CD14-positive monocyte (primary cell): ENCODE results near the gene MT4. TPM values are rescaled to one million over a fixed set of nuclear protein-coding genes. Genes with fewer than 3 reads are reported as not detected.

ENCODE experiments used
- DNase-seq, 3 donors: peaks; one replicate each; pipeline ENCODE4 v3.0.0-alpha.2; 2011 to 2022
- H2AFZ ChIP-seq: 2 replicates; pipeline ENCODE4 v1.6.0; 2012; ENCODE audit warnings: mild to moderate bottlenecking, low read depth, low read length, inconsistent platforms; ENCODE audit not compliant: insufficient read depth, poor library complexity, severe bottlenecking
- H3K27ac ChIP-seq, 2 donors: 1 replicate in 1 of 2; 2 replicates in 1 of 2; pipeline ENCODE4 v1.5.1; 2012 to 2013; ENCODE audit warnings: low read length in 2 of 2, control low read depth in 1 of 2, inconsistent platforms in 1 of 2, low read depth in 1 of 2, mild to moderate bottlenecking in 1 of 2
- H3K27me3 ChIP-seq, 2 donors: one replicate each; pipeline versions ENCODE4 v1.6.0 to v1.6.1; 2011 to 2013; ENCODE audit warnings: low read length in 2 of 2; ENCODE audit not compliant: control insufficient read depth in 2 of 2, insufficient read depth in 2 of 2
- H3K36me3 ChIP-seq, 2 donors: replicated peaks in 1 of 2; 1 replicate in 1 of 2; 2 replicates in 1 of 2; pipeline versions ENCODE4 v1.5.1 to v1.6.1; 2012 to 2013; ENCODE audit warnings: low read length in 2 of 2, control low read depth in 1 of 2, inconsistent platforms in 1 of 2, mild to moderate bottlenecking in 1 of 2; ENCODE audit not compliant: insufficient read depth in 2 of 2, control insufficient read depth in 1 of 2
- H3K4me1 ChIP-seq, 2 donors: 1 replicate in 1 of 2; 2 replicates in 1 of 2; pipeline versions ENCODE4 v1.5.1 to v1.6.1; 2012 to 2013; ENCODE audit warnings: low read length in 2 of 2, control low read depth in 1 of 2, inconsistent platforms in 1 of 2, mild to moderate bottlenecking in 1 of 2, moderate library complexity in 1 of 2; ENCODE audit not compliant: insufficient read depth in 2 of 2, control insufficient read depth in 1 of 2
- H3K4me2 ChIP-seq: replicated peaks from 2 replicates; pipeline ENCODE3; 2012; ENCODE audit warnings: low read length, moderate library complexity, mild to moderate bottlenecking; ENCODE audit not compliant: poor library complexity, severe bottlenecking; ENCODE audit errors: extremely low read depth
- H3K4me3 ChIP-seq, 3 experiments: fragments of 200-600 bp in 1 of 3; sonication (generic) in 1 of 3; replicated peaks in 1 of 3; 1 replicate in 2 of 3; 2 replicates in 1 of 3; pipeline ENCODE4 v1.5.1; 2011 to 2013; ENCODE audit warnings: low read length in 3 of 3, mild to moderate bottlenecking in 3 of 3, control low read depth in 2 of 3, low read depth in 2 of 3, inconsistent platforms in 1 of 3, moderate library complexity in 1 of 3
- H3K79me2 ChIP-seq: 2 replicates; pipeline ENCODE4 v1.6.0; 2012; ENCODE audit warnings: mild to moderate bottlenecking, control low read depth, inconsistent platforms, low read length, moderate library complexity; ENCODE audit not compliant: insufficient read depth
- H3K9ac ChIP-seq: 2 replicates; pipeline ENCODE4 v1.6.0; 2017; ENCODE audit warnings: low read length, mild to moderate bottlenecking; ENCODE audit not compliant: insufficient read depth, poor library complexity, severe bottlenecking
- H3K9me3 ChIP-seq, 2 donors: replicated peaks in 1 of 2; 1 replicate in 1 of 2; 2 replicates in 1 of 2; pipeline versions ENCODE4 v1.5.1 to v1.6.1; 2012 to 2013; ENCODE audit warnings: low read length in 2 of 2, control low read depth in 1 of 2; ENCODE audit not compliant: control insufficient read depth in 1 of 2, insufficient read depth in 1 of 2
- H4K20me1 ChIP-seq: 2 replicates; pipeline ENCODE4 v1.6.0; 2012; ENCODE audit warnings: mild to moderate bottlenecking, low read length, control low read depth, moderate library complexity; ENCODE audit not compliant: insufficient read depth
- H3K27ac Mint-ChIP-seq, 7 donors: one replicate each; pipeline ENCODE4 v1.8.0; 2020; ENCODE audit warnings: mild to moderate bottlenecking in 7 of 7, mixed read lengths in 7 of 7, moderate library complexity in 6 of 7, inconsistent platforms in 2 of 7
- H3K27me3 Mint-ChIP-seq, 3 donors: one replicate each; pipeline ENCODE4 v1.8.0; 2021 to 2022; ENCODE audit warnings: low read depth in 3 of 3, mild to moderate bottlenecking in 3 of 3, mixed read lengths in 3 of 3, moderate library complexity in 3 of 3, inconsistent platforms in 1 of 3
- H3K36me3 Mint-ChIP-seq, 2 donors: one replicate each; pipeline ENCODE4 v1.8.0; 2020; ENCODE audit warnings: mixed read lengths in 2 of 2, inconsistent platforms in 1 of 2, mild to moderate bottlenecking in 1 of 2
- H3K4me1 Mint-ChIP-seq: one replicate; pipeline ENCODE4 v1.8.0; 2020; ENCODE audit warnings: mild to moderate bottlenecking, mixed read lengths
- H3K4me3 Mint-ChIP-seq, 2 donors: one replicate each; pipeline ENCODE4 v1.8.0; 2020; ENCODE audit warnings: mild to moderate bottlenecking in 2 of 2, mixed read lengths in 2 of 2, moderate library complexity in 1 of 2
- H3K9me3 Mint-ChIP-seq, 7 donors: one replicate each; pipeline ENCODE4 v1.8.0; 2020 to 2022; ENCODE audit warnings: mixed read lengths in 7 of 7, mild to moderate bottlenecking in 6 of 7, moderate library complexity in 6 of 7, inconsistent platforms in 2 of 7
- CTCF ChIP-seq: fragments of 200-600 bp; IDR thresholded peaks from one replicate; pipeline ENCODE4 v1.8.0; 2022; ENCODE audit warnings: antibody characterized with exemption, mild to moderate bottlenecking
- WGBS: methylation state at CpG from one replicate; pipeline ENCODE4 v1.1.5; 2013; ENCODE audit warnings: missing lambda C conversion rate; ENCODE audit not compliant: insufficient coverage; 5-methylcytosine and 5-hydroxymethylcytosine counted together
- intact Hi-C, 2 donors: fragments of 100-400 bp; cut with micrococcal nuclease; formaldehyde crosslinking; loops; one replicate each; pipeline versions ENCODE4 v1.15.0 to v1.15.1; 2023
- polyA plus RNA-seq, 3 donors: library from polyadenylated mRNA; depleted of rRNA in 1 of 3; unstranded in 2 of 3; stranded (reverse) in 1 of 3; fragments of 300-500 nt in 2 of 3; fragments of >200 nt in 1 of 3; fragmentation: Illumina TruSeq in 2 of 3; gene quantifications; 1 replicate in 2 of 3; 2 replicates in 1 of 3; pipeline ENCODE4 v1.2.3, GENCODE V29; 2012 to 2021

The MT4 gene
- polyA plus RNA-seq, 3 donors, result not detected

GRCh38 chr16:56538331-56538730, 26.5 kb upstream of the MT4 start:
- no peaks in the 10 kb centered on the region for H4K20me1 ChIP-seq
- Mint-ChIP-seq H3K4me1 (peaks cover 3% of the 10 kb centered on the region), H3K27ac (no peak overlapping the region), H3K27me3 (peaks cover 8 to 17% (median 10%) of the 10 kb centered on the region in 3 donors), H3K4me3 (no peak overlapping the region), H3K9me3 (peaks cover 0 to 9% (median 6%) of the 10 kb centered on the region in 7 donors), H3K36me3 (no peaks in the 10 kb centered on the region)
- no peak overlapping the region for H3K9ac ChIP-seq
- H3K36me3 ChIP-seq, result no peaks in the 10 kb centered on the region
- intact Hi-C loops, result no loop called here
- H3K9me3 ChIP-seq, result no peaks in the 10 kb centered on the region
- no peaks in the 10 kb centered on the region for H3K79me2 ChIP-seq
- H3K4me1 ChIP-seq, result no peaks in the 10 kb centered on the region
- no peak for TF ChIP-seq CTCF
- no peak overlapping the region for H2AFZ ChIP-seq
- H3K4me2 ChIP-seq, result no peak overlapping the region
- H3K4me3 ChIP-seq, result no peak overlapping the region
- WGBS, result no CpG with 5 or more reads among the region's 7 CpGs
- H3K27me3 ChIP-seq, result no peaks in the 10 kb centered on the region
- H3K27ac ChIP-seq, result no peak overlapping the region
- no peak for DNase-seq

- 67% methylated on average over 1 of the region's 4 CpGs for WGBS
- Histone ChIP-seq H3K36me3 (no peaks in the 10 kb centered on the region), H3K9ac (no peak overlapping the region), H4K20me1 (no peaks in the 10 kb centered on the region), H3K79me2 (no peaks in the 10 kb centered on the region), H3K27me3 (no peaks in the 10 kb centered on the region), H3K9me3 (no peaks in the 10 kb centered on the region), H2AFZ (no peak overlapping the region), H3K4me1 (no peaks in the 10 kb centered on the region), H3K4me3 (no peak overlapping the region), H3K27ac (no peak overlapping the region), H3K4me2 (no peak overlapping the region)
- no peaks in the 10 kb centered on the region for H3K36me3 Mint-ChIP-seq
- no peak overlapping the region for H3K4me3 Mint-ChIP-seq
- TF ChIP-seq CTCF, result no peak
- H3K27ac Mint-ChIP-seq, result no peak overlapping the region
- no peak for DNase-seq
- intact Hi-C loops, result no loop called here
- H3K27me3 Mint-ChIP-seq, result peaks cover 8 to 14% (median 14%) of the 10 kb centered on the region in 3 donors
- peaks cover 0 to 9% (median 6%) of the 10 kb centered on the region in 7 donors for H3K9me3 Mint-ChIP-seq
- H3K4me1 Mint-ChIP-seq, result peaks cover 3% of the 10 kb centered on the region
Measured at GRCh38 chr16:56539656-56540055, 25.2 kb upstream of the MT4 start.
